A673 (cell line): Measurements from ENCODE around the gene MOB3C.

Source experiments
- EZH2 ChIP-seq: fragments of 200-600 bp; sonication (generic); IDR thresholded peaks from 2 replicates; pipeline ENCODE4 v1.6.1; 2017; ENCODE audit warnings: borderline replicate concordance, low read depth, mild to moderate bottlenecking, mixed read lengths, antibody characterized with exemption, low read length; ENCODE audit not compliant: poor library complexity, severe bottlenecking
- TF ChIP-seq, protein P1 (sequence below): fragments of 300-800, 200-600 bp; sonication (generic); conservative IDR thresholded peaks from 2 replicates; pipeline ENCODE4 v1.5.1; 2017; ENCODE audit warnings: low read depth, mild to moderate bottlenecking, antibody characterized with exemption, low read length, moderate library complexity, mixed read lengths

DNA sequence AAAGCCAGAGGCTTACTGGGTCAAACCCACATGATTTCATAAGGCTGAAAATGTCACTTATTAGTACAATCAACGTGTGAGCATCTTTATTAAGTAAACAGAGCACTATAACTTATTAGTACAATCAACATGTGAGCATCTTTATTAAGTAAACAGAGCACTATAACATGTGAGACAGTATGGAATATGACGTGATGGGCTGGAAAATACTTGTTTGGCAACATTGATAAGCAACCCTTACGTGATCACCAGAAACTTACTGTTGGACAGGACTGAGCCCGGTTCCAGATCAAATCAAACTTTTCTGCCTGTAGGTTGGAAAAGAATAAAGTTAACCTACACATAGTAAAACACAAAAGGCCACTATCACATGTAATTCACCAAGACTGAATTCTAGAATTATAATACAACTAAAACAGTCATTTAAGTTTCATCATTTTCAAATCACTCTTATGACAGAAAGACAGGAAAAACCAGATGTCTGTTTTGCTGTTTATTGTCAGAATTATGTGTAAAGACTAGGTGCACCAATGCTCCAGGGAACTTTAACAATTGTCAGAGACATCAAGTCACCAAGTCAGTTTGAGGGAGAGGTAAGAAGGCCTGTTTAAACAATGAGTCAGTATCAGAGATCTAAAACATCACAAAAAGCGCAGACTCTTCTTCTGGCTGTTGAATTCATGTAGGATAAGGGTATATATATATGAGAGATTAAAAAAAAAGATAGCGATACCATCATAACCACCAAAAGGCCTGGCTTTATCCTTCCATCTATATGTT is 35.9 kb upstream of the MOB3C start:
- TF ChIP-seq, protein P1, sequence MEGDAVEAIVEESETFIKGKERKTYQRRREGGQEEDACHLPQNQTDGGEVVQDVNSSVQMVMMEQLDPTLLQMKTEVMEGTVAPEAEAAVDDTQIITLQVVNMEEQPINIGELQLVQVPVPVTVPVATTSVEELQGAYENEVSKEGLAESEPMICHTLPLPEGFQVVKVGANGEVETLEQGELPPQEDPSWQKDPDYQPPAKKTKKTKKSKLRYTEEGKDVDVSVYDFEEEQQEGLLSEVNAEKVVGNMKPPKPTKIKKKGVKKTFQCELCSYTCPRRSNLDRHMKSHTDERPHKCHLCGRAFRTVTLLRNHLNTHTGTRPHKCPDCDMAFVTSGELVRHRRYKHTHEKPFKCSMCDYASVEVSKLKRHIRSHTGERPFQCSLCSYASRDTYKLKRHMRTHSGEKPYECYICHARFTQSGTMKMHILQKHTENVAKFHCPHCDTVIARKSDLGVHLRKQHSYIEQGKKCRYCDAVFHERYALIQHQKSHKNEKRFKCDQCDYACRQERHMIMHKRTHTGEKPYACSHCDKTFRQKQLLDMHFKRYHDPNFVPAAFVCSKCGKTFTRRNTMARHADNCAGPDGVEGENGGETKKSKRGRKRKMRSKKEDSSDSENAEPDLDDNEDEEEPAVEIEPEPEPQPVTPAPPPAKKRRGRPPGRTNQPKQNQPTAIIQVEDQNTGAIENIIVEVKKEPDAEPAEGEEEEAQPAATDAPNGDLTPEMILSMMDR: no peak
- no peak for TF ChIP-seq EZH2
